Activated CD8-positive, alpha-beta memory T cell treated with anti-CD3 and anti-CD28 coated beads, Interleukin-2, amount 10 ng/mL, durations not matched to agents 7 days and 5 days (primary cell): ENCODE measurements around the gene PPARG. TPM values are rescaled to one million over a fixed set of nuclear protein-coding genes. Genes with fewer than 3 reads are reported as not detected.
"Not testable (repeated sequence)": the region's sequence is repeated elsewhere in the genome, so short reads cannot be mapped to it uniquely, and the experiment has no call there.

ENCODE experiments used
- ATAC-seq: fragments of 150-1000 bp; cut with Tn5 transposase; one replicate; pipeline ENCODE4 v1.10.0; 2021; ENCODE audit warnings: moderate library complexity
- CTCF ChIA-PET: fragments of 350-600 bp; sonication (Branson Sonifier 250); formaldehyde crosslinking; loops from one replicate; lab custom pipeline; 2021; ENCODE audit warnings: antibody characterized with exemption; lab: Charles Lee
- DNase-seq: peaks from one replicate; pipeline ENCODE4 v3.0.0-alpha.2; 2020
- H3K27ac Mint-ChIP-seq: one replicate; pipeline ENCODE4 v1.8.0; 2021; ENCODE audit warnings: mild to moderate bottlenecking, mixed read lengths
- H3K27me3 Mint-ChIP-seq: one replicate; pipeline ENCODE4 v1.8.0; 2021; ENCODE audit warnings: mixed read lengths
- H3K36me3 Mint-ChIP-seq: one replicate; pipeline ENCODE4 v1.8.0; 2021; ENCODE audit warnings: mild to moderate bottlenecking, mixed read lengths
- H3K4me1 Mint-ChIP-seq: one replicate; pipeline ENCODE4 v1.8.0; 2021; ENCODE audit warnings: mixed read lengths
- H3K4me3 Mint-ChIP-seq: one replicate; pipeline ENCODE4 v1.8.0; 2021; ENCODE audit warnings: mild to moderate bottlenecking, moderate library complexity, mixed read lengths
- H3K9me3 Mint-ChIP-seq: one replicate; pipeline ENCODE4 v1.8.0; 2022; ENCODE audit warnings: low read depth, mixed read lengths
- total RNA-seq, 2 experiments: library from RNA; stranded (reverse); gene quantifications; one replicate each; pipeline ENCODE4 v1.2.3, GENCODE V29; 2021

PPARG gene
- total RNA-seq, 2 experiments from 2014 or later, result 0.18 to 2.8 TPM

GRCh38 chr3:12448404-12449202, 159.7 kb downstream of the PPARG start:
- H3K36me3 Mint-ChIP-seq, CTCF ChIA-PET, H3K27ac Mint-ChIP-seq, H3K27me3 Mint-ChIP-seq, H3K9me3 Mint-ChIP-seq, H3K4me1 Mint-ChIP-seq, H3K4me3 Mint-ChIP-seq, ATAC-seq, DNase-seq: not testable (repeated sequence)

- no peaks in the 10 kb centered on the region for H3K9me3 Mint-ChIP-seq
- DNase-seq (no peak), ATAC-seq (no peak)
- no peaks in the 10 kb centered on the region for H3K4me1 Mint-ChIP-seq
- no peak overlapping the region for H3K27ac Mint-ChIP-seq
- H3K27me3 Mint-ChIP-seq, result no peaks in the 10 kb centered on the region
- H3K36me3 Mint-ChIP-seq, result no peaks in the 10 kb centered on the region
- CTCF ChIA-PET, result no interaction called here
- H3K4me3 Mint-ChIP-seq, result no peak overlapping the region
Measured at GRCh38 chr3:12449889-12450682, 161.2 kb downstream of the PPARG start.

- Mint-ChIP-seq H3K4me3 (no peak overlapping the region), H3K36me3 (no peaks in the 10 kb centered on the region), H3K9me3 (no peaks in the 10 kb centered on the region), H3K27me3 (no peaks in the 10 kb centered on the region), H3K27ac (no peak overlapping the region), H3K4me1 (no peaks in the 10 kb centered on the region)
- DNase-seq (no peak), ATAC-seq (no peak)
- CTCF ChIA-PET, result no interaction called here
Measured at GRCh38 chr3:12451481-12451880, 162.6 kb downstream of the PPARG start.

- CTCF ChIA-PET, result no interaction called here
- ATAC-seq (no peak), DNase-seq (no peak)
- no peaks in the 10 kb centered on the region for H3K27me3 Mint-ChIP-seq
- H3K4me1 Mint-ChIP-seq, result no peaks in the 10 kb centered on the region
- H3K27ac Mint-ChIP-seq, result no peak overlapping the region
- H3K4me3 Mint-ChIP-seq, result no peak overlapping the region
- no peaks in the 10 kb centered on the region for H3K36me3 Mint-ChIP-seq
- no peaks in the 10 kb centered on the region for H3K9me3 Mint-ChIP-seq
Measured at GRCh38 chr3:12451960-12452359, 163.1 kb downstream of the PPARG start.

GRCh38 chr3:12452361-12453330, 163.8 kb downstream of the PPARG start:
- Mint-ChIP-seq H3K36me3 (no peaks in the 10 kb centered on the region), H3K9me3 (no peaks in the 10 kb centered on the region), H3K4me1 (no peaks in the 10 kb centered on the region), H3K27me3 (no peaks in the 10 kb centered on the region), H3K27ac (no peak overlapping the region), H3K4me3 (no peak overlapping the region)
- ATAC-seq, result no peak
- CTCF ChIA-PET, result no interaction called here
- DNase-seq, result no peak

- Mint-ChIP-seq H3K9me3 (no peaks in the 10 kb centered on the region), H3K27me3 (no peaks in the 10 kb centered on the region), H3K4me3 (no peak overlapping the region), H3K36me3 (no peaks in the 10 kb centered on the region), H3K4me1 (no peaks in the 10 kb centered on the region), H3K27ac (no peak overlapping the region)
- no peak for DNase-seq
- no peak for ATAC-seq
- CTCF ChIA-PET, result no interaction called here
Measured at GRCh38 chr3:12454076-12454815, 165.4 kb downstream of the PPARG start.

GRCh38 chr3:12454816-12455121, 165.9 kb downstream of the PPARG start:
- H3K27ac Mint-ChIP-seq, result no peak overlapping the region
- no peak for DNase-seq
- no peaks in the 10 kb centered on the region for H3K36me3 Mint-ChIP-seq
- CTCF ChIA-PET, result no interaction called here
- H3K4me1 Mint-ChIP-seq, result no peaks in the 10 kb centered on the region
- no peak for ATAC-seq
- H3K9me3 Mint-ChIP-seq, result no peaks in the 10 kb centered on the region
- H3K27me3 Mint-ChIP-seq, result peaks cover under 1% of the 10 kb centered on the region
- no peak overlapping the region for H3K4me3 Mint-ChIP-seq

GRCh38 chr3:12455740-12456139, 166.9 kb downstream of the PPARG start:
- no peak for DNase-seq
- H3K4me3 Mint-ChIP-seq, result no peak overlapping the region
- no peak overlapping the region for H3K27ac Mint-ChIP-seq
- no peaks in the 10 kb centered on the region for H3K9me3 Mint-ChIP-seq
- no peaks in the 10 kb centered on the region for H3K36me3 Mint-ChIP-seq
- H3K27me3 Mint-ChIP-seq, result peaks cover 2% of the 10 kb centered on the region
- no peak for ATAC-seq
- CTCF ChIA-PET, result no interaction called here
- H3K4me1 Mint-ChIP-seq, result no peaks in the 10 kb centered on the region

GRCh38 chr3:12456441-12456840, 167.6 kb downstream of the PPARG start:
- Mint-ChIP-seq H3K27ac (no peak overlapping the region), H3K9me3 (no peaks in the 10 kb centered on the region), H3K36me3 (no peaks in the 10 kb centered on the region), H3K4me1 (no peaks in the 10 kb centered on the region), H3K4me3 (no peak overlapping the region), H3K27me3 (peaks cover 2% of the 10 kb centered on the region)
- DNase-seq (no peak), ATAC-seq (no peak)
- CTCF ChIA-PET, result interaction anchor here (2.1 kb wide), 1 partner anchor 14 kb away, joined by 5 read pairs; no protein-coding TSS in a partner anchor

- CTCF ChIA-PET, result interaction anchor here (2.1 kb wide), 1 partner anchor 13 kb away, joined by 5 read pairs; no protein-coding TSS in a partner anchor
- not testable (repeated sequence) for H3K27me3 Mint-ChIP-seq, DNase-seq, H3K4me3 Mint-ChIP-seq, H3K9me3 Mint-ChIP-seq, H3K27ac Mint-ChIP-seq, H3K4me1 Mint-ChIP-seq, ATAC-seq, H3K36me3 Mint-ChIP-seq
Measured at GRCh38 chr3:12457380-12457779, 168.5 kb downstream of the PPARG start.

- Mint-ChIP-seq H3K4me3 (no peak overlapping the region), H3K4me1 (peaks cover 7% of the 10 kb centered on the region), H3K9me3 (no peaks in the 10 kb centered on the region), H3K27ac (no peak overlapping the region), H3K27me3 (peaks cover 2% of the 10 kb centered on the region), H3K36me3 (no peaks in the 10 kb centered on the region)
- ATAC-seq, result no peak
- CTCF ChIA-PET, result interaction anchor here (1.1 to 2.1 kb wide), 3 partner anchors 12 to 324 kb away, joined by 3 to 5 read pairs (median 4); no protein-coding TSS in a partner anchor
- DNase-seq, result no peak
Measured at GRCh38 chr3:12458901-12459300, 170.0 kb downstream of the PPARG start.

- peaks cover 2% of the 10 kb centered on the region for H3K27me3 Mint-ChIP-seq
- no peaks in the 10 kb centered on the region for H3K36me3 Mint-ChIP-seq
- no peak overlapping the region for H3K27ac Mint-ChIP-seq
- H3K4me1 Mint-ChIP-seq, result peaks cover 7% of the 10 kb centered on the region
- ATAC-seq (no peak), DNase-seq (no peak)
- no peaks in the 10 kb centered on the region for H3K9me3 Mint-ChIP-seq
- no peak overlapping the region for H3K4me3 Mint-ChIP-seq
- CTCF ChIA-PET, result interaction anchor here (1.6 kb wide), 1 partner anchor 19 kb away, joined by 3 read pairs; no protein-coding TSS in a partner anchor
Measured at GRCh38 chr3:12460127-12460526, 171.3 kb downstream of the PPARG start.
